Measurements from ENCODE around the gene MCRIP2.
"Not testable (repeated sequence)": the region's sequence is repeated elsewhere in the genome, so short reads cannot be mapped to it uniquely, and the experiment has no call there.

Gene MCRIP2, protein sequence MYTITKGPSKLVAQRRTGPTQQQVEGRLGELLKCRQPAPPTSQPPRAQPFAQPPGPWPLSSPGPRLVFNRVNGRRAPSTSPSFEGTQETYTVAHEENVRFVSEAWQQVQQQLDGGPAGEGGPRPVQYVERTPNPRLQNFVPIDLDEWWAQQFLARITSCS

DNA sequence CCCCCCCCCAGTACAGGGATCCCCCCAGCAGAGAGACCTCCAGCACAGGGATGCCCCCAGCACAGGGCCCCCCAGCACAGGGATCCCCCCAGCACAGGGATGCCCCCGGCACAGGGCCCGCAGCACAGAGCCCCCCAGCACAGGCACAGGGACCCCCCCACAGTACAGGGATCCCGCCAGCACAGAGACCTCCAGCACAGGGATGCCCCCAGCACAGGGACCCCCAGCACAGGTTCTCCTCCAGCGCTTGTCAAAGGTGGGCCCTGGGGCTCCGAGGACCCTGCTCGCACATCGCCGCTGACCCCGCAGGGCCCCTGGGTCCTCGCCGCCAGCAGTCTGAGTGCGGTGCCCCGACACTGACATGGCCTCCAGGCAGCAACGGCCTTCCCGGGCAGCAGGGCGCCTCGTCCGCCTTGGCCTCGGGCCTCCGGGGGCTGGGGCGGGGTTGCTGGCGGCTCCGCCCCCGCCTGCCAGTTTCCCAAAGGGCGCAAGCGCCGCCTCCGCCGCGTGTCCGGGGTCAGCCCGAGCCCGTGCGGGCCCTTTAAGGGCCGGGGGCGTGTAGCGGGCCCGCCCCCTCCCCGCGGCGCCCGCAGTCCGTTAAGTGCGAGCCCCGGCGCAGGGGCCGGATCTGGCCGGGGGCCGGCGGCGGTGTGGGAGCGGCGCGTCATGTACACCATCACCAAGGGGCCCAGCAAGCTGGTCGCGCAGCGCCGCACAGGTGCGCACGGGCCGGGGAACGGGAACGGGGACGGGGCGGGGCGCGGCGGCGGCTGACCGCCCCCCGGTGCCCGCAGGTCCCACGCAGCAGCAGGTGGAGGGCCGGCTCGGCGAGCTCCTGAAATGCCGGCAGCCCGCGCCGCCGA, at the start of gene MCRIP2:
Gene MCRIP2 (plus strand): TSS at position 503 of the 863 bp plus-strand sequence. CDS start 164 bp downstream, at position 667.
- DNase-seq: no peak

DNA sequence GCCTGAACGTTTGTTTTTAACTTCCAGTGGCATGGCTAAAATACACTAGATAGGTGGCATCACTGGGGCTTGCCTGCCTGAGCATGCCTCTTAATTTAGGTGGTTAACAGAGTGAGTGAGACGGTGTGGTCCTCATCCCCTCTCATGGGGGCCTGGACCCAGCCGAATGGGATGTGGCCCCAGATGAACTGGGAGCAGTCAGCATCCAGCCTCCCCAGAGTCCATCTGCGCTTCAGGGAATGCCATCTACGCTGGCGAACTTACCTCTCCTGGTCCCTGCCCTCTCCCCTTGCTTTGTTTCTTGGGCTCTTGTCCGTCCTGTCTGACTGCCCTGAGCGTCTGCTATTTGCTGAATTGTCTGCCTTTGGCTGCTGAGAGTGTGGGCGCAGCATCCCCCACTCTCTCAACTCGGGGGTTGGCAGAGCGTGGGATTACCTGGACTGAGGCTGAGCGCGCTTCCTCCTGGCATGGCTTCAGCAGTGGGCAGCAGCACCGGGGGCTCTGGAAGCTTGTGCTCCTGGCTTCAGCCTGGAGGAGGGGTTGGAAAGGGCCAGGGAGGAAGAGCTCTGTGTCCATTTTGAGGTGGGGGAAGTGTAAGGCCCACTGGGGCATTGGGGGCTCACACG, 49.6 kb upstream of the MCRIP2 start:
- no peak for DNase-seq

DNA sequence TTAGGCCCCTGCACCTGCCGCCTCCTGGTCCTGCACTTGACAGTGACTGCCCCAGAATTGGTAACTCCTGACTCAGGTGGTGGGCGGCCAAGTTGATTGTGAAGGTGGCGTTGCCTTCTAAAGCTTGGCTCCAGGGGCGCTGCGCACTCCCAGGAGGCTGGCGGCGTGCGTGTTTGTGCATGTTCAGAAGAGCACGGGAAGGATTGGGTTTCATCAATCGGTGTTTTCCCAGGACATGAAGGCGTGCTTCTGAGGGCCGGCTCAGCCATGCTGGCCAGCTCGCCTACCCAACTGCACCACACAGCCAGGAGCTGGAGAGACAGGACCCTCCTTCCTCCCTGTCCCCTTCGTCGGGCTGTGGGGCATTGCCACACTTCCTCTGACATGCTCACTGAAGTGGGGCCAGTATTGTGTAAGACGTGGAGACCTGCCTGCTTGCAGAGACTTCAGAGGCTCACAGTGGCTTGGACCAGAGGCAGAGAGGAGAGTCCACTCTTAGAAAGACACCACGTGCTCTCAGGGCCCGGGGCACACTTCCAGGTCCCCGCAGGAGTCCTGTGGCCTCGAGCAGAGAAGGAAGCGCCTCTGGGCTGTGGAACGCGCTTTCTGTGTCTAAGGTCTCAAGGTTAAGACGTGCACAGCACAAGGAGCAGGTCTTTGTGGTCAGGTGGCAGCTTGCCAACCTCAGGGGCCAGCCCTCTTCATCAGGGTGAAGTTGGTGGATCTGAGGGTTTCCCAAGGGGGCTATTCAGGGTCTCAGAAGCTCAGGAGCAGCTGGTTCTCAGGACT, 48.9 kb upstream of the MCRIP2 start:
- peak; percentile 32 for DNase-seq

DNA sequence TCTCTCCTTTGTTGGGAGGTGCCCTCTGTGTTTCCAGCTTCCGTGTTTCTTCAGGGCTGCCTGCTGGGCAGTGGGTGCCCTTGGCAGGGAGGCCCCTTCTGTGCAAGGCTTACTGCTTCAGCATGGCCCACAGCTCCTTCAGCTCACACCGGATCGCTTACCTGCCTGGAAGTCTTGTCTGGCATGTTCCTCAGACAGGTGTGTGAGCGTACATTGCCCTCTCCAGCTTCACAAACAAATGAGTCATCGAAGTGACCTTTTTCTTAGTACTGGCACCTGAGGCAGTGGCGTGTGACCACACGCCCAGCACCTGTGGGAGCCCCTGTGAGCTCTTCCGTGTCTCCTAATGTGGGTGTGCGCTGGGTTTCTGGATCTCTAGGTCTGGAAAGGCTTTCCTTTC, 48.2 kb upstream of the MCRIP2 start:
- DNase-seq: no peak

DNA sequence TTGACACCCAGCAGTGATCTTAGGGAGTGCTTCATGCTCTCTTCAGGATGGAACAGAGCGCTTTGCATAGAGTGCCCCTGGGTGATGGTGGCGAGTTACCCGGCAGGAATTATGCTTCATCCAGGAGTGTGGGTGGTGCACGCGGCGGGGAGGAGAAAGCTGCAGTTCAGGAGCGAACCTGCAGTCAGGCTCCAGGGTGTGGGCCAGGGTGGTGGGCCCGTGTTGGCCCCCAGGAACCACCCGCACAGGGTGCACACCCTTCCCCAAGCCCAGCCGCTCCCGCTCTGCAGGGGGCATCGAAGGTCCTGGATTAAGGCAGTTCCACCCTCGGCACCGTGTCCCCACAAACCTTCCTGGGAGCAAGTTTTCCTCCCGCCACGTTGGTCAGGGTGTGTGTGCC, 47.8 kb upstream of the MCRIP2 start:
- DNase-seq: no peak

DNA sequence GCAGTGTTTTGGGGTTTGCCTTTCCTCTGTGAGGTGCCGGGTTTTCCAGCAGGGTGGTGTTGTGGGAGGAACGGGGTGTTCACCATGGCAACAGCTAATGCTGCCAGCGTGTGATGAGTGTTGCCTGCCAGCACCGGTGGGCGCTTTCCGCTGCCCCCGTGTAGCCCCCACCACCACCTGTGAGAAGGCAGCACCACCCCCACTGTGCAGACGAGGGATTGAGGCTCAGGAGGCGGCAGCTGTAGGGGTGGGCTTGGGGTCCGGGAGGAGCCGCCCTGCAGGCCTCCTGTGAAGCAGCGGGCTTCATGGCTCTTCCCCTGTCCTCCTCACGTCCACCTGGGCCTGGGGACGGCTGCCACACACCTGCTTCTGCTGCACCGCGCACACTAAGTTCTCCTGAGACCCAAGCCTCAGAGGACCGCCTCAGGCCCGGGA, 46.5 kb upstream of the MCRIP2 start:
- no peak for DNase-seq

DNA sequence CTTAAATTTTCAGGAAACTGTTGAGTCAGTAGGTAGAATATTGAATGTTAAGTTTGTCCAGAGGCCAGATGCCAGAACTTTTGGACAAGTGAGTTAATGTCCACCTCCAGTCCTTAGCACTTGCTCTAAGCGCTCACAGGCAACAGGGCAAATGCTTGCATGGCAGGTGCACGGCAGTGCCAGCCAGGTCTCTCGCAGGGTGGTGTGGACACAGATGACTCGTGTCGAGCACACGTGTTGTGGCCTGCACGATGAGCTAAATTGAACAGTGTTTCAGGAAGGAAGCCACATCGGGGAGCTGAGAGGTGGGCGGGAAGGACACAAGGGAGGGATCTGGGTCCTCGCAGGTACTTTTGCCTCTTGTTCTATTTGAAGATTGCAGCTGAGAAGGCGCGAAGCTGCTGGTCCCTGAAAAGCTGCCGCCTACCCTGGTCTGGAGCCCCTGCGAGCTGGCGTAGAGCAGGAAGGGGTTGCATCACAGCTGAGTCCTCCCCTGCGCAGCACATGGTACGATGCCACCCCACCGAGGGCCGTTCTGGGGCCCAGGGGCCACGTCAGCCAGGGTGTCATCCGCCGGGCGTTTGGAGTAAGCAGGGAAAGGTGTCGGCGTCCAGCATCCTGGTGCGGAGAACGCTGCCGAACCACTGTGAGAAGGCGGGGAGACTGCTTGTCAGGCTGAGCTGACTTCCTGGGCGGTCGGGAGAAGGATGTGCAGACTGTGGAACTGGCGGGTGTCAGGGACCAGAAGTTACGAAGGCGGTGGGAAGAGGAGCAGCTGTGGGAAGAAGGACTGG, 45.5 kb upstream of the MCRIP2 start:
- no peak for DNase-seq

DNA sequence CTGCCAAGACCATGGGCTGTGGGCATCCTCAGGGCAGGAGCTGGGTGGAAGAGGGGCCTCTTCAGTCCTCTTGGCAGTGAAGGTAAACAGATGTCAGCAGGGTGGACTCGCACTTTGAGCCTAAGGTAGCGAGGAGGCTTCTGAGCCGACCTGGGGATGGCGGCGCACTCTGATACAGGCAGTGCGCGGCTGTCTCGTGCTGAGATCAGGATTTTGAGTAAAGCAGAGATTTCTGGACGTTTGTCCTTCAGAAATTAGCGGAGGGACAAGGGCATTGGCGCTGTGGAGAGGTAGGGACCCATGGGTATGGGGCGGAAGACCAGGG, 44.9 kb upstream of the MCRIP2 start:
- no peak for DNase-seq

DNA sequence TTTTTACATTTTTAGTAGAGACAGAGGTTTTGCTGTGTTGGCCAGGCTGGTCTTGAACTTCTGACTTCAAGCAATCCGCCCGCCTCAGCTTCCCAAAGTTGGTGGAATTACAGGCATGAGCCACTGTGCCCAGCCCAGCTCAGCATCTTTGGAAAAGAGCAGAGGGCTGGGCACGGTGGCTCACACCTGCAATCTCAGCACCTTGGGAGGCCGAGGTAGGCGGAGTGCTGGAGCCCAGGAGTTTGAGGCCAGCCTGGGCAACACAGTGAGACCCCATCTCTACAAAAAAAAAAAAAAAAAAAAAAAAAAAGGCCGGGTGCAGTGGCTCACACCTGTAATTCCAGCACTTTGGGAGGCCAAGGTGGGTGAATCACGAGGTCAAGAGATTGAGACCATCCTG, 44.0 kb upstream of the MCRIP2 start:
- not testable (repeated sequence) for DNase-seq

DNA sequence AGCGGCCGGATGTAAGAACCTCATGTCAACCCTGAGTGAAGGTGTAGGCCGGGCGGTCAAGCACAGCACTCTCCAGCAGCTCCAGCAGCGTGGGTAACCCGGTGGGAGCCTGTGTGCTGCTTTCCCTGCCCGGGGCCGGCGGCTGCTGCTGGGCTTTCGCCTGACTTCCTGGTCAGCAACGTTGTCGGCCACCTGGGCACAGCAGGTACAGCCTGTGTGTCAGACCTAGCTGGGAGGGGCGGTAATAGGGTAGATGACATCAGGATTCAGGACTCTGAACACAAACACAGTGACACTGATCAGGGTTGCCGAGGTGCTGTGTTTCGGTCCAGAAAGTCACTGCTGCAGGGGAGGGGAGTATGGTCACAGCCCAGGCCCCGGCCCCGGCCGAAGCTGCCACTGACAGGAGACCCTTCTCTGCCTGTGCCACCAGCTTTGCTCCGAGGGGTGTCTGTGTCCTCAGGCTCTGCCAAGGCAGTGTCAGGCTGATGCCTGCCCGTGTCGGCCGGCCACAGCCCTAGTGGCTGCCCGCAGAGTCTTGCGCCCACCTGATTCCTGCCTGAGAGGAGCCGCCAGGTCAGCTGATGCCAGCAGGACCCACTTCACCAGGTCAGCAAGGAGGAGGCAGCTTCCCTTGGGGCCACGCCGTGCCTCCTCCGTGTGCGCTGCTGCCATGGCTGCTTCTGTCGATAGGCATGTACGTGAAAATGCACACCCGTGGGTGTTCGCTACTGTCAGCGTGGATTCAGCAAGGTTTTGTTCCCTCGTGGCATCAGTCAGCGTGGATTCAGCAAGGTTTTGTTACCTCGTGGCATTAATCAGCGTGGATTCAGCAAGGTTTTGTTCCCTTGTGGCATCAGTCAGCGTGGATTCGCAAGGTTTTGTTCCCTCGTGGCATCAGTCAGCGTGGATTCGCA, 42.5 kb upstream of the MCRIP2 start:
- no peak for DNase-seq

DNA sequence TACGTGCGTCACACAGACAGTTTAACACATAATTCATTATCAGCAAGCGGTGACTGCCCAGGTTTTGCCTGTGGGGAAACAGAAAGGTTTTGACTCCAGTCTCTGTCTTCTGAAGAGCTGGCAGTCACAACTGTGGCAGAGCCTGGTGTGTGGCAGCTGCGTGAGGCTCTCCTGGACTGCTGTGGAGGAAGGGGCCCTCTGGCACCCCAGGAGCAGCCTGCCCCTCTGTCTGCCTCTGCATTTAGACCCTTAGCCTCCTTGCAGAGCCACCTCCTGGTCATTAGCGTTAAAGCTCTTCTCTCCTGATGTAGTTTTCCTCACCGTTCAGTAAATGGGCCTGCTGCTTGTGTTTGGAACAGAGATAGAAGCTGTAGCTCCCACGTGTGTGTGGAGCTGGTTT, 40.8 kb upstream of the MCRIP2 start:
- no peak for DNase-seq

DNA sequence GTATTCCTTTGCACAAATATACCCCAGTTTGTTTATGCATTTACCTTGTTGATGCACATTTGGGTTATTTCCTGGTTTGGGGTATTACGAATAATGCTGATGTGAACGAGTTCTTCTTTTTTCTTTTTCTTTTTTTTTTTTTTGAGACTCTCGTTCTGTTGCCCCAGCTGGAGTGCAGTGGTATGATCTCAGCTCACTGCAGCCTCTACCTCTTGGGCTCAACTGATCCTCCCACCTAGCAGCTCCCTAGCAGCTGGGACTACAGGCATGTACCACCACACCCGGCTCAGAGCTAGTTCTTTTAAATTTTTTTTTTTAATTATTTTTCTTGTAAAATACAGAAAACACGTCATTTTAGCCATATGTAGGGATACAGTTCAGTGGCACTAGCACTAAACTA, 37.7 kb upstream of the MCRIP2 start:
- DNase-seq: no peak

DNA sequence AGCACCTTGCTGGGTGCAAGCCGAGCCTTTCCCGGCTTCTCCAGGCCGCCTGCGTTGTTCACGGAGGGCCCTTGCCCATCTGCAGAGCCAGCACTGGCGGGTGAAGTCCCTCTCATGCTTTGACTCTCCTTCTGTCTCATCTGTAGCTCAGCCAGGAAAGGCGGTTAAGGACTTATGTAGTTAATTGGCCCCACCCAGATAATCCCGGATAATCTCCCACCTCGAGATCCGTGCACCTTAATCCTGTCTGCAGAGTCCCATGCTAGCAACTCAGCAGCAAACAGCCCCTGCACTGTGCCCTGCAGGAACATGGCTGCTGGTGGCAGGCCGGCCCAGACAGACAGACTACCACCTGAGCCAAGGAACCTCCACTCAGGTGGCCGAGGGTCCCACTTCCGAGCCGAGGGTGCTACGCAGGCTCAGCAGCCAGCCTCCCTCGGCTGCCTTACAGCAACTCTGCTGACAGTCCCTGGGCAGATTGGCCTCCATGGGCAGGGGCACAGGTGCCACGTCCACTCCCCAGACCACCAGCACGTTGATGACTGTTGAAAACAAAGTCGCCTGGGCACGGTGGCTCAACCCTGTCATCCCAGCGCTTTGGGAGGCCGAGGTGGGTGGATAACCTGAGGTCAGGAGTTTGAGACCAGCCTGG, 34.8 kb upstream of the MCRIP2 start:
- peak; percentile 95 for DNase-seq

DNA sequence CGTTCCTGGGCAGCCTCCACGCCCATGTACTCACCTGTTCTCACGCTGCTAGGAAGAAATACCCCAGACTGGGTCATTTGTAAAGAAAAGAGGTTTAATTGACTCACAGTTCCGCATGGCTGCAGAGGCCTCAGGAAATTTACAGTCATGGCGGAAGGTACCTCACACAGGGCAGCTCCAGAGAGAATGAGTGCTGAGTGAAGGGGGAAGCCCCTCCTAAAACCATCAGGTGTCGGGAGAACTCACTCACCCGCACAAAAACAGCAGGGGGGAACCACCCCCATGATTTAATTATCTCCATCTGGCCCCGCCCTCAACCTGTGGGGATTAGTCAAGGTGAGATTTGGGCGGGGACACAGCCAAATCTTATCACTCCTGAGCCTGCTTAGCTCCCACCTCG, 33.6 kb upstream of the MCRIP2 start:
- DNase-seq: no peak

DNA sequence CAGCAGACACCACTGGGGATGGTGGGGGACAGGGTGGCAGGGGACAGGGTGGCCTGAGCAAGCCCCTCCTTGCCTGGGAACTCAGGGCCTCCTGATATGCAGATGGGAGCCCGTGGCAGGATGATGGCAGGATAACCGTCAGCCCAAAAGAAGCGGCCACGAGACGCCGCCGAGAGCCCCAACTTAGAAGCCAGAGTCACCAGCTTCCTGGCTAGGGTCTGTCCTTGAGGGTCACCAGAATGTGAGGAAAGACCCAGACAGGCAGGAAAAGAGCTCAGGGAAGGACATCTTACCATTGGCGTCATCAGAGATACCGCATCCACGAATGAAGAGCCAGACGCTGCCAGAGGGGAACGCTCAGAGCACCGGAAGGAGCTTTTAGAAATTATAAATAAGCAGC, 32.3 kb upstream of the MCRIP2 start:
- DNase-seq: no peak

DNA sequence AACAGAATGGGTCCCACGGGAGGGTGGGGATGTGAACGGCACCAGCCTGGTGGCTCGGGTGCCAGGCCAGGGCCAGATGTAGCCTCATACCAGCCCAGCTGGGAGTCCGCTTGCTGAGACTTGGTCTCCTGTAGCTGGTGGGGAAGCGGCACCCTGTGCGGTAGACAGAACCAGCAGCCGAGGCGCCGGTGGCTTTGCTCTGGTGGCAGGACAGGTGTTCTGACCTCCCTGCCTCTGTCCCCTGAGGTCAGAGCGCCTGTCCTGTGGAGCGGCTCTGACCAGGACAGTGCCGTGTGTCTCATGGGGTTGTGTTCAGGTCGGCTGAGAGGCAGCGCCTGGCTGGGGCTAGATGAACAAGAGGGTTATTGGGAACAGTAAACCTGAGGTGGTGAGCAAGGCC, 31.6 kb upstream of the MCRIP2 start:
- DNase-seq: no peak

DNA sequence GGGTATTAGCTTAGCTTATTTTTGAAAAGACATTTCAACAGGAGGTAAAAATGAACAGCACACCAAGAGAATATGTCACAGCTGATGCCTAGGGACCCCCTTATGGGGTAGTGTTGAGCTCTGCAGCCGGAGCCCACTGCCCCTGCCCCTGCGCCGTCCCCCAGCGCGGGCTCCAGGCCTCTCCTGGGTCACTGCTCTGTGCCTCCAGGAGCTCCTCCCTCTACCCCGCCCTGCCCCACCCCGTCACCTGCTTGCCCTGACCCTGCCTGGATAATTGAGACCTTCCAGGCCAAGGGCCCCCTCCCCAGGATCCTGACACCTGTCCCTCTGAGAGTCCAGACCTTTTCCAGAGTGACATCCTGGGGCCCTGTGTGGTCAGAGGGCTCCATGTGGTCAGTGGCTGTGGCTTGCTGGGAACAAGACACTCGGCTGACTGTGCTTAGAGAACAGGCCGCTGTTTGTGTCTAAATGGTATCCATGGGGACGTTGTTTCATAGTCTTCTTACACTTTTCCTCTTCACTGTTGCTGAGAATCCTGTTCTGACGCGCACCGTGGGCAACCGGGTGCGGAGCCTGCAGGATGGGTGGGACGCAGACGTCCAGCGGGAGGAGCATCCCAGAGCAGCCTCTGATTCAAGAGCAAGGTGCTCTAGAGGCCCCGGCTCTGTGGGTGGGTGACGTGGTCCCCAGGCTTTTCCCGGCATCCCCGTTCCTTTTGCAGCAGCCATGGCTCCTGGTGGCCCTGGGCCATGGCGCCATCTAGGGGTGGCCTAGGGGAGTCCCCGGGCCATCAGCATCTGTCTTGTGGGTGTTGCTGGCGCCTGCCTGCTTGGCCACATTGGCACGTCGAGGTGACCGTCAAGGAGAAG, 30.9 kb upstream of the MCRIP2 start:
- DNase-seq: no peak

DNA sequence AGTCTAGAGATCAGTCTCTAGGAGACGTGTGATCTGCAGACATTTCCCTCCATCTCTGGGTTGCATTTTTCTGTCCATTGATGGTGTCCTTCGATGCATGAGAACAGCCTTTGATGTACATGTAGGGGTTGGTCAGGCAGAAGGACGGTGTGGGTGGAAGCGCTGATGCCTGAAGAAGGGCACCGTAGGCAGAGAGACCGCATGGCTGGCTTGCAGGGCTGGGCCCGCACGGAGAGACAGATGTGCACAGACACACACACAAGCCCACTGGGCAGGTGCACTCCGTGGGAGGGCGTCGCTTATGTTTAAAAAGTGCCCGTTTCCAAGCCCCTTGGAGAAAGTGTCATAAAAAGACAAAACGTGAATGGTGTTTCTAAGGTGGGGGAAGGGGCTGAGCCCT, 26.5 kb upstream of the MCRIP2 start:
- no peak for DNase-seq

DNA sequence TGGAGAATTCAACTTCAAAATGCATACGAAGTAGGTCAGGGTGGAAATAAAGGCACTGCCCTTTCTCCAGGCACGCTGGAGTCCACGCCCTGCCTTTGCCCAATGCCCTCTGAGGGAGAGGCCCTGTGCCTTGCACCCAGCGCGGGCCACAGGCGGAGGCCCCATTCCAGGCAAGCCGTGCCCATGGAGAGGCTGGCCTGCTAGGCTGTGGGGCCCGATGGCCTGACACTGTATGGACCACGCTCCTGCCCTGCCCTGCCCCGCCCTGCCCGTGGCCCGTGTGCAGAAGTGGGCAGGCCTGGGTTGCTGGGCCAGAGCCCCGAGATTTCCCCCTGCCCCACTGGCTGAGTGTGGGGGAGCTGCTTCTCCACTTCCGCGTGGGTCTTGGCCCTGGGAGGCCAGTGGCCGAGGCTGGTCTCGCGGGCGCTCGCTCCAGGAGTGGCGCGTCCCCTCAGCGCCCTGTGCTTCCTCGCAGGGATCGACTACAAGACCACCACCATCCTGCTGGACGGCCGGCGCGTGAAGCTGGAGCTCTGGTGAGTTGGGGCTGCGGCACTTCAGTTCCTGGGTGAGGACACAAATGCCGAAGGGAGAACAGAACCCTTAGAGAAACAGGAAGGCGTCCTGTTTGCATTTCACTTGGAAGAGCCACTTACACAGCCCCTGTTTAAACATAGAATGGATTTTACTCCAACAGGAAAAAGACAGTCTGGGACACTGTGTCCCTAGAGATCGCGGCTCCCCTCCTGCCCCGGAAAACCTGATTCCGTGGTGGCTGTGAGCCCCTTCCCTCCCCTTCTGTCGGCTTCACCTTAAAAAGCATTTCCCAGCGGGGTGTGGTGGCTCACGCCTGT, 24.7 kb upstream of the MCRIP2 start:
- no peak for DNase-seq

Measured in NCI-H524 treated with DMSO at 0.1 percent for 48 hours (cell line).